A549 (cell line): ENCODE measurements around the gene RNF214.

ENCODE experiments used
- BHLHE40 ChIP-seq: IDR thresholded peaks from 2 replicates; pipeline ENCODE4 v1.6.1; 2012; ENCODE audit warnings: low read depth, low read length, inconsistent platforms
- CBX2 ChIP-seq: fragments of 200-600 bp; sonication (generic); IDR thresholded peaks from 2 replicates; pipeline ENCODE4 v1.6.1; 2016; ENCODE audit warnings: low read depth, mild to moderate bottlenecking, borderline replicate concordance
- CEBPB ChIP-seq, 2 experiments: fragments of >200 bp in 1 of 2; sonication (Bioruptor Twin) in 1 of 2; formaldehyde crosslinking in 1 of 2; IDR thresholded peaks; 2 replicates each; pipeline ENCODE4 v1.6.1; 2012 to 2016
- EP300 ChIP-seq, 2 experiments: fragments of >200 bp; sonication (Bioruptor Twin); formaldehyde crosslinking; IDR thresholded peaks; 2 replicates in 1 of 2; 3 replicates in 1 of 2; pipeline ENCODE4 v1.6.1; 2016 to 2017
- ESRRA ChIP-seq: fragments of 150-350 bp; IDR thresholded peaks from 2 replicates; pipeline ENCODE4 v1.6.1; 2014; ENCODE audit warnings: mild to moderate bottlenecking, low read length, borderline replicate concordance
- KDM5A ChIP-seq: fragments of 200-600 bp; sonication (generic); IDR thresholded peaks from 2 replicates; pipeline ENCODE4 v1.6.1; 2016; ENCODE audit warnings: antibody characterized with exemption, mild to moderate bottlenecking
- POLR2A ChIP-seq: IDR thresholded peaks from 2 replicates; pipeline ENCODE4 v1.6.1; 2012; ENCODE audit warnings: mild to moderate bottlenecking, low read length
- RAD21 ChIP-seq, 2 experiments: fragments of >200 bp in 1 of 2; sonication (Bioruptor Twin) in 1 of 2; formaldehyde crosslinking in 1 of 2; IDR thresholded peaks in 1 of 2; conservative IDR thresholded peaks in 1 of 2; 2 replicates in 1 of 2; 3 replicates in 1 of 2; pipeline ENCODE4 v1.6.1; 2012 to 2018; ENCODE audit warnings: inconsistent platforms in 1 of 2
- RNF2 ChIP-seq: fragments of 200-600 bp; sonication (generic); IDR thresholded peaks from 2 replicates; pipeline ENCODE4 v1.6.1; 2016; ENCODE audit warnings: low read depth, mild to moderate bottlenecking, antibody characterized with exemption, moderate library complexity, borderline replicate concordance
- TF ChIP-seq, protein P1 (sequence below): fragments of >200 bp; sonication (Bioruptor Twin); formaldehyde crosslinking; IDR thresholded peaks from 3 replicates; pipeline ENCODE4 v1.5.1; 2016
- TF ChIP-seq, protein P2 (sequence below): fragments of 200-600 bp; sonication (generic); IDR thresholded peaks from 2 replicates; pipeline ENCODE4 v1.6.1; 2016; ENCODE audit warnings: antibody characterized with exemption, mild to moderate bottlenecking, moderate library complexity

GRCh38 chr11:117205211-117205818 is 27.2 kb upstream of the RNF214 start:
- TF ChIP-seq, protein P1, sequence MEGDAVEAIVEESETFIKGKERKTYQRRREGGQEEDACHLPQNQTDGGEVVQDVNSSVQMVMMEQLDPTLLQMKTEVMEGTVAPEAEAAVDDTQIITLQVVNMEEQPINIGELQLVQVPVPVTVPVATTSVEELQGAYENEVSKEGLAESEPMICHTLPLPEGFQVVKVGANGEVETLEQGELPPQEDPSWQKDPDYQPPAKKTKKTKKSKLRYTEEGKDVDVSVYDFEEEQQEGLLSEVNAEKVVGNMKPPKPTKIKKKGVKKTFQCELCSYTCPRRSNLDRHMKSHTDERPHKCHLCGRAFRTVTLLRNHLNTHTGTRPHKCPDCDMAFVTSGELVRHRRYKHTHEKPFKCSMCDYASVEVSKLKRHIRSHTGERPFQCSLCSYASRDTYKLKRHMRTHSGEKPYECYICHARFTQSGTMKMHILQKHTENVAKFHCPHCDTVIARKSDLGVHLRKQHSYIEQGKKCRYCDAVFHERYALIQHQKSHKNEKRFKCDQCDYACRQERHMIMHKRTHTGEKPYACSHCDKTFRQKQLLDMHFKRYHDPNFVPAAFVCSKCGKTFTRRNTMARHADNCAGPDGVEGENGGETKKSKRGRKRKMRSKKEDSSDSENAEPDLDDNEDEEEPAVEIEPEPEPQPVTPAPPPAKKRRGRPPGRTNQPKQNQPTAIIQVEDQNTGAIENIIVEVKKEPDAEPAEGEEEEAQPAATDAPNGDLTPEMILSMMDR, result no peak
- no peak for TF ChIP-seq CEBPB (IDR thresholded peaks at IDR 0.05)
- no peak for TF ChIP-seq ESRRA
- TF ChIP-seq RAD21 (conservative IDR thresholded peaks at IDR 0.05 in 1 of 2, IDR thresholded peaks at IDR 0.05 in 1 of 2), result no peak
- TF ChIP-seq KDM5A, result no peak
- TF ChIP-seq EP300 (IDR thresholded peaks at IDR 0.05), result no peak
- TF ChIP-seq CBX2, result no peak
- no peak for TF ChIP-seq POLR2A
- no peak for TF ChIP-seq RNF2
- TF ChIP-seq BHLHE40, result no peak
- TF ChIP-seq, protein P2, sequence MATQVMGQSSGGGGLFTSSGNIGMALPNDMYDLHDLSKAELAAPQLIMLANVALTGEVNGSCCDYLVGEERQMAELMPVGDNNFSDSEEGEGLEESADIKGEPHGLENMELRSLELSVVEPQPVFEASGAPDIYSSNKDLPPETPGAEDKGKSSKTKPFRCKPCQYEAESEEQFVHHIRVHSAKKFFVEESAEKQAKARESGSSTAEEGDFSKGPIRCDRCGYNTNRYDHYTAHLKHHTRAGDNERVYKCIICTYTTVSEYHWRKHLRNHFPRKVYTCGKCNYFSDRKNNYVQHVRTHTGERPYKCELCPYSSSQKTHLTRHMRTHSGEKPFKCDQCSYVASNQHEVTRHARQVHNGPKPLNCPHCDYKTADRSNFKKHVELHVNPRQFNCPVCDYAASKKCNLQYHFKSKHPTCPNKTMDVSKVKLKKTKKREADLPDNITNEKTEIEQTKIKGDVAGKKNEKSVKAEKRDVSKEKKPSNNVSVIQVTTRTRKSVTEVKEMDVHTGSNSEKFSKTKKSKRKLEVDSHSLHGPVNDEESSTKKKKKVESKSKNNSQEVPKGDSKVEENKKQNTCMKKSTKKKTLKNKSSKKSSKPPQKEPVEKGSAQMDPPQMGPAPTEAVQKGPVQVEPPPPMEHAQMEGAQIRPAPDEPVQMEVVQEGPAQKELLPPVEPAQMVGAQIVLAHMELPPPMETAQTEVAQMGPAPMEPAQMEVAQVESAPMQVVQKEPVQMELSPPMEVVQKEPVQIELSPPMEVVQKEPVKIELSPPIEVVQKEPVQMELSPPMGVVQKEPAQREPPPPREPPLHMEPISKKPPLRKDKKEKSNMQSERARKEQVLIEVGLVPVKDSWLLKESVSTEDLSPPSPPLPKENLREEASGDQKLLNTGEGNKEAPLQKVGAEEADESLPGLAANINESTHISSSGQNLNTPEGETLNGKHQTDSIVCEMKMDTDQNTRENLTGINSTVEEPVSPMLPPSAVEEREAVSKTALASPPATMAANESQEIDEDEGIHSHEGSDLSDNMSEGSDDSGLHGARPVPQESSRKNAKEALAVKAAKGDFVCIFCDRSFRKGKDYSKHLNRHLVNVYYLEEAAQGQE, result no peak
